ENCODE results near the gene ZNF101. TPM values are rescaled to one million over a fixed set of nuclear protein-coding genes. Genes with fewer than 3 reads are reported as not detected.

The ZNF101 gene
- total RNA-seq, 1 donor from 2014 or later = 4.7 TPM

Small RNAs within 50 kb of the gene (small RNA-seq; reads per million reads assigned to genes)
- not detected for gene AC011458.2

Other genes starting within 250 kb of the ZNF101 start
- gene TSSK6, start 153.3 kb upstream of the ZNF101 start, total RNA-seq = not detected
- gene NDUFA13, start 152.6 kb upstream of the ZNF101 start, total RNA-seq = 169 TPM
- 0.52 TPM for gene YJEFN3, start 139.9 kb upstream of the ZNF101 start, total RNA-seq
- 11.0 TPM for gene CILP2, start 130.6 kb upstream of the ZNF101 start, total RNA-seq
- gene PBX4, start 50.2 kb upstream of the ZNF101 start, total RNA-seq = 1.6 TPM
- gene LPAR2, start 40.6 kb upstream of the ZNF101 start, total RNA-seq = 1.6 TPM
- gene GMIP, start 25.2 kb upstream of the ZNF101 start, total RNA-seq = 3.7 TPM
- 23.0 TPM for gene ATP13A1, start 5.2 kb upstream of the ZNF101 start, total RNA-seq
- gene ZNF14, start 64.3 kb downstream of the ZNF101 start, total RNA-seq = 6.8 TPM
- 20.9 TPM for gene ZNF506, start 152.9 kb downstream of the ZNF101 start, total RNA-seq
- 7.3 TPM for gene ZNF253, start 197.0 kb downstream of the ZNF101 start, total RNA-seq
- 7.3 TPM for gene ZNF93, start 232.1 kb downstream of the ZNF101 start, total RNA-seq

Data from skeletal muscle tissue (tissue), 2 donors.